HUES64 (cell line): ENCODE measurements around the gene SKIC3.

Source experiments
- H3K27ac ChIP-seq: 2 replicates; pipeline ENCODE4 v1.7.0; 2013; ENCODE audit warnings: low read depth, low read length, inconsistent platforms
- H3K27me3 ChIP-seq: 2 replicates; pipeline ENCODE4 v1.6.1; 2013; ENCODE audit warnings: mild to moderate bottlenecking, low read length; ENCODE audit not compliant: insufficient read depth
- H3K36me3 ChIP-seq: 2 replicates; pipeline ENCODE4 v1.6.1; 2013; ENCODE audit warnings: mild to moderate bottlenecking, low read length; ENCODE audit not compliant: insufficient read depth
- H3K4me1 ChIP-seq: 2 replicates; pipeline ENCODE4 v1.6.1; 2013; ENCODE audit warnings: mild to moderate bottlenecking, low read length, moderate library complexity; ENCODE audit not compliant: insufficient read depth
- H3K4me3 ChIP-seq: 2 replicates; pipeline ENCODE4 v1.5.1; 2013; ENCODE audit warnings: mild to moderate bottlenecking, low read length, moderate library complexity
- H3K9ac ChIP-seq: 2 replicates; pipeline ENCODE4 v1.6.1; 2013; ENCODE audit warnings: mild to moderate bottlenecking, low read depth, low read length
- H3K9me3 ChIP-seq: 2 replicates; pipeline ENCODE4 v1.6.1; 2013; ENCODE audit warnings: low read depth, low read length; ENCODE audit not compliant: insufficient read depth
- WGBS: fragments of 150-250, 120-280 bp; methylation state at CpG from one replicate; pipeline ENCODE4 v1.1.7; 2013; ENCODE audit warnings: missing lambda C conversion rate; 5-methylcytosine and 5-hydroxymethylcytosine counted together

SKIC3 gene

DNA sequence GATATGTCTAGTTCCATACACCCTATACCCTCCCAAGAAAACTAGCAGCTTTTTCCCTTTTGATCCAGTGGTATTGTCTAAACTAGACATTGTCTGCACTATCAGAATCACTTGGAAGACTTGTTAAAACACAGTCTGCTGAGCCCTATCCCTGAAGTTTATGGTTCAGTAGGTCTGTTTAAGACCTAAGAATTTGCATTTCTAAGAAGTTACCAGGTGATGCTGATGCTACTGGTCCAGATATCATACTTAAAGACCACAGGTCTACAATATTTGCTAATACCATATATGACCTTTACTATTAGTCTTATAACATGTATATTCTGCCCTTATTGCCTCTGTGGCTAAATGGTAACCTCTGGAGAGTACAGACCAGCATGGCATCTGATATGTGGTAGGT is 23.3 kb downstream of the SKIC3 start:
- Histone ChIP-seq H3K4me3 (no peak overlapping the region), H3K27me3 (no peaks in the 10 kb centered on the region), H3K36me3 (peaks cover 65% of the 10 kb centered on the region), H3K4me1 (peaks cover 28% of the 10 kb centered on the region), H3K27ac (no peak overlapping the region), H3K9ac (no peak overlapping the region), H3K9me3 (no peaks in the 10 kb centered on the region)

DNA sequence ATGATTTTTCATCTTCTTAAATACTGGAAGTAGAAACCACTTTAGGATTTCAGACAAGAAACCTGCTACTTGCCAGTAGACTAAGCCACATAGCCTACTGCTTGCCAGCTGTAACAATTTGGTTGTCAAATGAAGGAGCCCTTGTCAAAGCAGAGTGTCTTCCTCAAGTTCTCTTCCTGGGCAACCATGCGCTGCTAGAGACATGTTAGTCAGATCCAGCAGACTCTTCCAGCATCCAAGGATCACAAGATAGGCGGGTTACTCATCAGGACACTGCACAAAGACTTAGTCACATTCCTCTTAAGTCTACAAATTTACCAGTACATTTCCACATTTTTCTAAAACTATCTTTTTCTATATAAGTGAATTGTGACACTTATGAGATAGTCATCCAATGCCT is 24.4 kb downstream of the SKIC3 start:
- H3K27ac ChIP-seq, result no peak overlapping the region
- peaks cover 28% of the 10 kb centered on the region for H3K4me1 ChIP-seq
- no peak overlapping the region for H3K4me3 ChIP-seq
- H3K9ac ChIP-seq, result no peak overlapping the region
- 94% methylated on average over 2 of the region's 2 CpGs for WGBS
- no peaks in the 10 kb centered on the region for H3K27me3 ChIP-seq
- H3K36me3 ChIP-seq, result peaks cover 65% of the 10 kb centered on the region
- H3K9me3 ChIP-seq, result no peaks in the 10 kb centered on the region

DNA sequence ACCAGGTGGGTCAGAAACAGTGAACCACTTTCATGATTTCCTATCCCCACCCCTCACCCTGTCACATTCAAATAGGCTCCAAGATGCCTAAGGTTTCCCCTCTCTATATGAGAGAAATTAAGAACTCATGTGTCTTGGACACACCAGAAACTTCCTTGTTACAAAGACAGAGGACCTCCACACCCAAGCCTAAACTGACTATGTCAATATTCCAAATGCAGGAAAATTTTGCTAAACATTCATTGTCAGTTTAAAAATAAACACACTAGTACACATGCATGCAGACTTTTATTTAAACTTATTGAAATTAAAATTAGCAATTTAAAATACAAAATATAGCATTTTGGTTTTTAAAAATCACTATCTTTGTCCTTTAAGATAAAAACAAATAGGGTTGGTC is 26.2 kb downstream of the SKIC3 start:
- Histone ChIP-seq H3K9ac (no peak overlapping the region), H3K36me3 (peaks cover 74% of the 10 kb centered on the region), H3K9me3 (no peaks in the 10 kb centered on the region), H3K27ac (no peak overlapping the region), H3K27me3 (no peaks in the 10 kb centered on the region), H3K4me1 (peaks cover 23% of the 10 kb centered on the region), H3K4me3 (no peak overlapping the region)

DNA sequence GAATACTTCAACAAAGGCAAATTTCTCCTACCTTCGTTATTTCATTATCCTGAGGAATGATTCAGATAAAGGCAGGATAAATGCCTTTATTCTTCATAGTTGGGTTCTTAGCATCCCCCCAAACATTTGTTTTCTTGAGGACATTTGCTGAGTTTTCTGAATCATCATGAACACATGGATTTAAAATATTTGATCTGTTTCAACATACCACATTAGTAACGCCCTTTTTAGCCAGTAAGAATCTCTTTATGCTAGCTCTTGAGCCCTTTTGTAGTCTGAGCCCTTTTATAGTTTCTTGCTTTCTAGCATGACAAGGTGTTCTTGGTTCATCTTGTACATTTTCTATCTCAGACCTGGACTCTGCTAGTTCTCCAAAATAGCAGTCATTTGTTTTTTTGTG is 27.9 kb downstream of the SKIC3 start:
- Histone ChIP-seq H3K4me1 (peaks cover 6% of the 10 kb centered on the region), H3K4me3 (no peak overlapping the region), H3K9me3 (no peaks in the 10 kb centered on the region), H3K9ac (no peak overlapping the region), H3K36me3 (peaks cover 86% of the 10 kb centered on the region), H3K27ac (no peak overlapping the region), H3K27me3 (no peaks in the 10 kb centered on the region)
- WGBS, result 93% methylated on average over 2 of the region's 2 CpGs

DNA sequence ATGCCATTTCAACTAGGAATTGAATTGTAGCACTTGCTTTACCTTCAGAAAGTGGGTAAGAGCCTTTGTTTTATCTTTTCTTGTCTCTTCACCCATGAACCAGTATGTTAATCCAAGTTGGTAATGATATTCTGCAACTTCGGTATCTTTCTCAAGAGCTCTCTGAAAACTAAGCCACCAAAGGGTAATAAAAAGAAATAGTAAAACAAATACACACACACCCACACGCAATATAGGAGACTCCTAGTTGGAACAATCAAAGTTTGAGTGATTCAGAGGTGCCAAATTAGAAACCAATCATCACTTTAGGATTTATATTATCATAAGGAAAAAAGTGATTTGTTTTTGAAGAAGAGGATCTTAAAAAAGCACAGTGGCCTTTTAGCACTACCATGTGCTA is 30.4 kb downstream of the SKIC3 start:
- no peaks in the 10 kb centered on the region for H3K27me3 ChIP-seq
- peaks cover 100% of the 10 kb centered on the region for H3K36me3 ChIP-seq

DNA sequence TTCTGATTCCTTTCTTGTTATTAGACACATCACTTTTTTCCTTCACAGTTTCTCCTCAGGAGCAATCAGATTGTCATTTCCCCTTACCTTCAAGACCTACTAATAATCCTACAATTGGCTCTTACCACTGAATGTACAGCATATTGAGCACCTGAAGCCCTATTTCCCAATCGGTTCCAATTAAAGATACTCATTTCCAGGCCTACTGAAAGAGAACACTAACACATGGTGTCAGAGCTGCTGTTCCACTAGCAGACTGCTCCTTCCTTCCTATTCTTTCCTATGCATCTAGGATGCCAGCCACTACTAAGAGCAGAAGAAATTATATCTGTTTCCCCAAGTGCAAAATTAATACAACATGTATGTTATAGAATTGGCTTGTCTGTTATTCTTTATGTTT is 34.6 kb downstream of the SKIC3 start:
- 96% methylated on average over 1 of the region's 1 CpG for WGBS
- Histone ChIP-seq H3K27me3 (no peaks in the 10 kb centered on the region), H3K9me3 (no peaks in the 10 kb centered on the region), H3K27ac (no peak overlapping the region), H3K36me3 (peaks cover 100% of the 10 kb centered on the region), H3K9ac (no peak overlapping the region), H3K4me1 (no peaks in the 10 kb centered on the region), H3K4me3 (no peak overlapping the region)

More for the DNA sequence above, 30.4 kb downstream of the SKIC3 start:
- H3K9ac ChIP-seq, result no peak overlapping the region
- WGBS, result no CpG with 5 or more reads among the region's 2 CpGs
- no peak overlapping the region for H3K27ac ChIP-seq
- H3K9me3 ChIP-seq, result no peaks in the 10 kb centered on the region
- H3K4me1 ChIP-seq, result no peaks in the 10 kb centered on the region
- H3K4me3 ChIP-seq, result no peak overlapping the region

DNA sequence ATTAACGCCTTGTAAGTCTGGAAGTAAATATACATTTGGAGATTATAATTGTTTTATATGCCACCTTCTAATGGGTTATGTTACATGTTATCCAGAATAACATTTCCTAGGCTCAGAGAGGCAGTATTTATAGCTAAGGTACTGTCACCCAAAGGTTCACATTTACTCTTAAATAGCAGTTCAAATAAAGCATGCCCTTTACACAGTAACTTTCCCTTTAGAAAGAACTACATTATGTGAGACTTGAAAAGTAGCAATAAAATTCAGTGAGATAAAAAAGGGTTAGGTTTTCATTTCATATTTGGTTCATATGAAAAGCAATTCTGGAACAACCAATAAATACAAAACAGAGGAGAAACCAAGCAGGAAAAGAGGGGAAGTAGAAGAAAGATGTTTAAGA is 35.1 kb downstream of the SKIC3 start:
- peaks cover 100% of the 10 kb centered on the region for H3K36me3 ChIP-seq
- H3K27ac ChIP-seq, result no peak overlapping the region
- no peak overlapping the region for H3K9ac ChIP-seq
- H3K4me1 ChIP-seq, result no peaks in the 10 kb centered on the region
- no peaks in the 10 kb centered on the region for H3K9me3 ChIP-seq
- no peaks in the 10 kb centered on the region for H3K27me3 ChIP-seq
- no CpG with 5 or more reads among the region's 1 CpG for WGBS
- no peak overlapping the region for H3K4me3 ChIP-seq

DNA sequence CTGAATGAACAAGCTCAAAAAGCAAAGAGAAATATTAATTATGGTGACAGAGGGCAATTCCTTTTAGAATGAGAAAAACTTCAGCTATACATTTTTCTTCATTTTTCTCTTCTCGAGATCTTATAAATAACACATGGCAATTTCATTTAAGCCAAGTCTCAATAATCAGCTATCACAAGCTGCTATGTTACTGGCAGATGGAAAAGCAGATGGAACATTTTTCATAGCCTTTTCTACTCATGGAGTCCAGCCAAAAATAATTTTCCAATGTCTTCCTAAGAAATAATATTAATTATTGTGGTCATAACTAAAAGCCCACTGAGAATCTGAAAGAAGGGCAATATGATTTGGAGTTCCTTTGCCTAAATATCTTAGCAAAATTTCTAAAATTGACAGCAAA is 35.6 kb downstream of the SKIC3 start:
- no peak overlapping the region for H3K9ac ChIP-seq
- no peak overlapping the region for H3K27ac ChIP-seq
- no peaks in the 10 kb centered on the region for H3K27me3 ChIP-seq
- no peaks in the 10 kb centered on the region for H3K4me1 ChIP-seq
- WGBS, result 86% methylated on average over 1 of the region's 1 CpG
- no peaks in the 10 kb centered on the region for H3K9me3 ChIP-seq
- H3K36me3 ChIP-seq, result peaks cover 100% of the 10 kb centered on the region
- no peak overlapping the region for H3K4me3 ChIP-seq

DNA sequence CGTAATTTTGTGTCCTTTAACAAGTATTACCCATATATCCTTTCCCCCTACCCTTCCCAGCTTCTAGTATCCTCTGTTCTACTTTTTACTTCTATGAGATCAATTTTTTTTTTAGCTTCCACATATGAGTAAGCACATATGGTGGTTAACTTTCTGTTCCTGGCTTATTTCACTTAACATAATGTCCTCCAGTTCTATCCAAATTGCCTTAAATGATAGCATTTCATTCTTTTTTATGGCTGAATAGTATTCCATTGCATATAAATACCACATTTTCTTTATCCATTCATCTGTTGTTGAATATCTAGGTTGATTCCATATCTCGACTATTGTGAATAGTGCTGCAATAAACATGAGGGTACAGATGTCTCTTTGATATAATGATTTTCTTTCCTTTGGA is 36.4 kb downstream of the SKIC3 start:
- peaks cover 100% of the 10 kb centered on the region for H3K36me3 ChIP-seq

DNA sequence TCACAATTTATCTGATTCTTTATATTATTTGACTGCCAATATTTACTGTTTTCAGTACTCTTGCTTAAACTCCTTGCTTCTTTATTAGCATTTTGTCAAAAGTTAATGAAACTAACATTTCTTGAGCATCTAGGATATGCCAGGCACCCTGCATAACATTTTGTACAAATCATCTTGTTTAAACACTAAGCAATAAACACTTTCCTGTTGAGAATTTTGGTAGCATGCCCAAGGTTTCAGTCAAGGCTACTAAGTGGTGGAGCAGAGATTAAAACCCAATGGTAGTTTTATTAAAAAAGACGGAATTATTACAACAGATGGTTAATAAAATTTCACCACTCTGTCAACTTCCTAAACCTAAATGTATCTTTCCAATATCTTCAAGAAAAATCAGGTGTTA is 43.2 kb downstream of the SKIC3 start:
- no peak overlapping the region for H3K9ac ChIP-seq
- H3K36me3 ChIP-seq, result peaks cover 95% of the 10 kb centered on the region
- H3K4me1 ChIP-seq, result no peaks in the 10 kb centered on the region
- no peaks in the 10 kb centered on the region for H3K27me3 ChIP-seq
- H3K4me3 ChIP-seq, result no peak overlapping the region
- no peak overlapping the region for H3K27ac ChIP-seq
- H3K9me3 ChIP-seq, result no peaks in the 10 kb centered on the region
- no CpG with 5 or more reads among the region's 1 CpG for WGBS

More for the DNA sequence above, 36.4 kb downstream of the SKIC3 start:
- Histone ChIP-seq H3K27me3 (no peaks in the 10 kb centered on the region), H3K4me1 (no peaks in the 10 kb centered on the region), H3K9me3 (no peaks in the 10 kb centered on the region), H3K9ac (no peak overlapping the region), H3K27ac (no peak overlapping the region), H3K4me3 (no peak overlapping the region)
- WGBS, result 98% methylated on average over 2 of the region's 2 CpGs

DNA sequence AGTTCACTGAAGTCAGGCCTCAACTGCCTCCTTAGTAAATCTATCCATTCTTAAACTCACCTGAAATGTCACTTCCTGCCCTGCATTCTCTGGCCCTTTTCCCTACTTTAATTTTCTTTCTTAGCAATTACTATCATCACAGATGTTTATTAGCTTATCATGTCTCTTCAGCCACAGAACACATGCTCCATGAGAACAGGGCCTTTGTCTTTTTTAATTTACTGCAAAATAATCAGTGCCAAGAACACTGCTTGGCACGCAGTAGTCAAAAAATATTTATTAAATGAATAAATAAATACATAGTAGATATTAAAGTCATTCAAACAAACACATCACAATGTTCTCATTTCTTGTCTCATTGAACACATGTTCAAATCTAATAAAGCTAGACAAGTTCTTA is 46.2 kb downstream of the SKIC3 start:
- peaks cover 88% of the 10 kb centered on the region for H3K36me3 ChIP-seq
- H3K4me3 ChIP-seq, result no peak overlapping the region
- H3K9me3 ChIP-seq, result no peaks in the 10 kb centered on the region
- no peak overlapping the region for H3K9ac ChIP-seq
- H3K27me3 ChIP-seq, result no peaks in the 10 kb centered on the region
- WGBS, result no CpG with 5 or more reads among the region's 1 CpG
- H3K4me1 ChIP-seq, result no peaks in the 10 kb centered on the region
- H3K27ac ChIP-seq, result no peak overlapping the region
